HG02870 (cell line): Measurements from ENCODE around the gene ST3GAL3.

Experiments used
- ATAC-seq: cut with Tn5 transposase; IDR thresholded peaks from one replicate; pipeline ENCODE4 v1.9.1; 2021; ENCODE audit warnings: mild to moderate bottlenecking, moderate library complexity; ENCODE audit not compliant: unreplicated experiment

The ST3GAL3 gene

GRCh38 chr1:43975249-43975961, 268.1 kb downstream of the ST3GAL3 start:
- ATAC-seq = no peak

DNA sequence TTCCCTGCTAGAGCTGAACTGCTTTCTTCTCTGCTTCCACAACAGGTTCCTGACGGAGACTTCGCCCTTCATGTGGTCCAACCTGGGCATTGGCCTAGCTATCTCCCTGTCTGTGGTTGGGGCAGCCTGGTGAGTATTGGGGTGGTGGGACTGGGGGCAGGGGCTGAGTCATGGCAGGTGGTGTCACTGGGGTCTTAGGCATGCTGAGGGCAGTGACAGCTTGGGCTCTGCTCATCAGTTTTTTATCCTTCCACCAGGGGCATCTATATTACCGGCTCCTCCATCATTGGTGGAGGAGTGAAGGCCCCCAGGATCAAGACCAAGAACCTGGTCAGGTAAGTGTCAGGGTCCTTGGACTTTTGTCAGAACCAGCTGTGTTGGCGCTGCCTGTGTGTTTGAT, 268.7 kb downstream of the ST3GAL3 start:
- ATAC-seq = no peak

- ATAC-seq = no peak
Measured at GRCh38 chr1:43976890-43977289, 269.6 kb downstream of the ST3GAL3 start.

DNA sequence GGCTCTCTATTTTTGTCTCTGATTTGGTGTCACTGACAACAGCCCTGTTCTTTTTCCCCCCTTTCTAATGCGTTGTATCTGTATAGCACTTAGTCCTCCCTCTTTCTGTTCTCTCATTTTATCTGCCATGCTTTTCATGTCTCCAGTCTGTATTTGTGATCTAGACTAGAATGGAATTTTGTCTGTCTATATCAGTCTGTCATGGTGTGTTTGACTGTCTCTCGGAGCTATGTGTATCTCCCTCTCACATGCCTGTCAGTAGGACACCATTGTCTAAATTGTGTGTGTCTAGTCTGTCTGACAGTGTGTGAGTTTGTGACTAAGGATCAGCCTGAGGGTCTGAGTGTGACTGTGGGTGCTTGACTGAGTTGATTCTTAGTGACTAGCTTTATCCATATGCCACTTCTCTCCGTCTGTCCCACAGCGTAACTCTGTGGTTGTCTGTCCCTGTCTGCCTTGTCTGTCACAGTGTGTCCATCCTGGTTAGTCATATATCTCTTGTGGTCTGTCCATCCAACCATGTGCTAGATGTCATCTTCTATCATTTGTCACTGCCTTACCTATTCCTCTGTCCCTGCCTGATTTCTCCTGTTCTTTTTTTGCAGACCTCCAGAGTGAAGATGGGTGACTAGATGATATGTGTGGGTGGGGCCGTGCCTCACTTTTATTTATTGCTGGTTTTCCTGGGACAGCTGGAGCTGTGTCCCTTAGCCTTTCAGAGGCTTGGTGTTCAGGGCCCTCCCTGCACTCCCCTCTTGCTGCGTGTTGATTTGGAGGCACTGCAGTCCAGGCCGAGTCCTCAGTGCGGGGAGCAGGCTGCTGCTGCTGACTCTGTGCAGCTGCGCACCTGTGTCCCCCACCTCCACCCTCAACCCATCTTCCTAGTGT, 270.3 kb downstream of the ST3GAL3 start:
- ATAC-seq = no peak

- no peak for ATAC-seq
Measured at GRCh38 chr1:43978264-43978550, 270.9 kb downstream of the ST3GAL3 start.

DNA sequence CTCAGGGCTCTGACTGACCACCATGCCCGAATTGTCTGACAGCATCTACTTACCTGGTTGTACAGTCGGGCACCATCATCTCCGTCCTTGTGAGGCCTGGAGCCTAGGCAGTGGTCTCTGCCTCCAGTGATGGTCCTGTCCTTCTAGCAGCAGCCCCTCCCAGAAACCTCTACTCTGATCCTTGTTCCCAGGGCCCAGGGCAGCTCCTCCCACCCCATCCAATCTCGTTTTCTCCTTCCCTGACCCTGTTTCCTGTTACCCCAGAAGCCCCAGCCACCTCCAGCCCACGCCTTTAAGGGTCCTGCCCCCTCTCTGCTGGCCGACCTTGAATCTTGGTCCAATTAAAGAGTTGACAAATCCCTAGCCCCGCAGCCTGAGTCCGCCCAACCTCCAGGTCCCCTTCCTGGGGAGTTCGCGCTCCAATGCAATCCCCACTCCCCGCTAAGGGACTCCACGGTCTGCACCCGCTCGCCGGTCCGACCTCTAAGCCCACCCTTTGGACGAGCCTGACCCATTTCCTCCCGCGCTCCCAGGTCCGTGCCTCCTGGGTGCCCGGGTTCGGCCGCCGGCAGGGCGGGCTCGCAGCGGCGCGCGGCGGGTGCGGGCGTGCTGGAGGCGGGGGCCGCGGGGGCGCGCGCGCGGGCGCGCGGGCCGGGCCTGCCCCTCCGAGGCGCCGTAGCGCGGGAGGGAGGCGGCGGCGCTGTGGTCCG, 271.4 kb downstream of the ST3GAL3 start, which contains the start of gene B4GALT2:
Gene B4GALT2, plus strand, starts transcription at position 660 of the 710 bp plus-strand sequence. CDS start 1,951 bp downstream, outside the sequence.
- no peak for ATAC-seq

DNA sequence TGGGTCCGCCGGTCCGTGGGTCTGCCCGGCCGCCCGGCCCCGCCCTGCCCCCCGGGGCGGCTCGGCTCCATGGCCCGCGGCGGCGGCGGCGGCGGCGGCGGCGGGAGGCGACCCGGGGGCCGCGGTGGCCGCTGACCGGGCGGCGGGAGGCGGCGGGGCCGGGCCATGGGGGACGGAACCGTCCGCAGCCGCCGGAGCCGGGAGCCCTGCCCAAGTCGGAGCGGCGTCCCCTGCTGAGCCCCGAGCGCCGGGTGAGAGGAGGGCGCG, 271.9 kb downstream of the ST3GAL3 start:
- no peak for ATAC-seq

DNA sequence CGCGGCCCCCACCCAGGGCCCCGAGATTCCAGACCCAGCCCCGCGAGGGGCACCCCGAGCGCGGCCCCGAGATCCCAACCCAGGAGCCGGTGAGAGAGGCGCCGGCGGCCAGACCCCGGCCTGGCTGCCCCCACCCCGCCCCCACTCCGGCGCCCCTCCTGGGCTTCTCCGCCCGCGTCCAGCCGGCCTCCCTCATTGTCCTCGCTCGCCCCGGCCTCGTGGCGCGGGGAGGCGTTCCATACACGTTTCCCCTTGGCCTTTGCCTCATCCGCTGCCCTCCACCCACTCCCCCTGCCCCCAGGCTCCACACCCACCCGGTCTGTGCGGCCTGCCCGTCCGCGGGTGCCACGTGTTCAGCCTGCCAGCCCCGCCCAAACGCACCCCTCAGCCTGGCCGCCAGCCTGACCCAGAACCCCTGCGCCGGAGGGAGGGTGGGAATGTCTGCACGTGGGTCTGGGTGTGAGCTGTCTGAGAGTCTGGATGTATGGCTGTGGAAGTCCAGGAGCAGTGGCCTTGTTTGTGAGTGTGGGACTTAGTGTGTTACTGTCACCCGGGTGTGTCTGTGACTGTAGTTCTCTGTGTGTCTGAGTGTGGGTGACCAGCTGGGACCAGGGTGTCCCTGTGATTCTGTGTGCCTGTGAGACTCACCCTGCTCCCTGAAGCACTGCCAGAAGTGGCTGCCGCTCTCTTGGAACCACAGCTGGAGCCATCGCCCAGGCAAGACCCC, 272.4 kb downstream of the ST3GAL3 start:
- ATAC-seq = no peak

GRCh38 chr1:43980255-43981134, 273.2 kb downstream of the ST3GAL3 start:
- ATAC-seq = no peak
